Stimulated activated CD8-positive, alpha-beta memory T cell treated with anti-CD3 and anti-CD28 coated beads, Interleukin-7, amount 100 ng/mL, for 1 hour (primary cell): ENCODE results near the gene THAP2.
"Not testable (repeated sequence)": the region's sequence is repeated elsewhere in the genome, so short reads cannot be mapped to it uniquely, and the experiment has no call there.

Experiments used
- DNase-seq, 2 donors: peaks; one replicate each; pipeline ENCODE4 v3.0.0-alpha.2; 2020; ENCODE audit warnings: low read depth in 2 of 2

The THAP2 gene

DNA sequence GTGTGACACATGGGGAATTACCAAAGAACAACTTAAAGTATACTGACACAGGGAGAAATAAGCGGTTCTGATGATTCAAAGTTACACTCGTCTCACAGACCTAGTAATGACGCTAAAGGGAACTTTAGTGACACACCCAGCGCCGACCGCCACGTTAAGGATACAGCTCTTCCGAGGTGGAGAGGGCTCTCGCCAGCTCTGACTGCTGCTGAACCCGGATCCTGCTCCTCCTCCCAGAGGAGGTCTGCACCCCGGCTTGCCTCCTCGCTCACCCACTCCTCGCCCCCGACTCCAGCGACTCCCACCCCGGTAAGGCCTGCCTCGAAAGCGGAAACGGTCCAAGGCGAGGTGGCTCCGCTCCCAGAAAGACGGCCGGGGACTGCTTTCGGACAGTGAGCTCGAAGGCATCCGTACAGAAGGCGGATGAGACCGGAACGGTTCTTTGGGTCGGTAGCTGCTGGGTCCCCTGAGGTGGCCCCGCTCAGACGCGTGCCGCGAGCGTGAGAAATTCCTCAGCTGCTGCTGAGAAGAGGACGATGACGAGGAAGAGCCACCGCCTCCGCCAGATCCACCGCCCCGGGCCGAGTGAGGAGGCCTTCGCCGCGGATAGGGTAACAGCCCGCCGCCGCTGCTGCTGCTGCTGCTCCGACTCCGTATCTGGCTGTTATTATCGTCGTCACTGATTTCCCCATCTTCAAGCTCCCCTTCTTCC is 1.1 kb upstream of the THAP2 start:
- peak; percentile 37 to 43 for DNase-seq

DNA sequence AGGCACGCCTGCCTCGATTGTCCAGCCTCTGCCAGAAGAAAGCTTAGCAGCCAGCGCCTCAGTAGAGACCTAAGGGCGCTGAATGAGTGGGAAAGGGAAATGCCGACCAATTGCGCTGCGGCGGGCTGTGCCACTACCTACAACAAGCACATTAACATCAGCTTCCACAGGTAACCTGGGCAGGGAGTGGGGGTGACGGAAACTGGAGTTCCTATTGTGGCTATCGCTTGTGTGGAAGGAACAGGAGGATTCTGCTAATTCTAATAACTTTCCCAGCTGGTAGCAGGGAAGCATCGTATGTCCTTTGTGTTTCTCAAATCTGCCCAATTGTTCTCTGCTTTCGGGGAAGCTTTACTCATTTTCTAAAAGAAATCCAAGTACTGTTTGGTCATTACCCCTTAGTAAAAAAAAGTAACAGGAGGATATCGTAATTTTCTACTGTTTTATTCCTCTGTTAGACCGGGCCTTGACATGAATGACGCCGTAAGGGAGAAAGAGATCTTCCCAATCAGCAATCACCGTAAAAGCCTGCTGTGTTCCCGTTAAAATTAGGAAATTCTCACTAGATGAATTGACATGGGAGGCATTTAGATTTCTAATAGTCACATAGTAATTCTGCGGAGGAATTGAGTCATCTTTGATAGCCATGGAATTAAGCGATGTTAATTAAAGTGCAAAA is 449 bp downstream of the THAP2 start:
- no peak for DNase-seq

DNA sequence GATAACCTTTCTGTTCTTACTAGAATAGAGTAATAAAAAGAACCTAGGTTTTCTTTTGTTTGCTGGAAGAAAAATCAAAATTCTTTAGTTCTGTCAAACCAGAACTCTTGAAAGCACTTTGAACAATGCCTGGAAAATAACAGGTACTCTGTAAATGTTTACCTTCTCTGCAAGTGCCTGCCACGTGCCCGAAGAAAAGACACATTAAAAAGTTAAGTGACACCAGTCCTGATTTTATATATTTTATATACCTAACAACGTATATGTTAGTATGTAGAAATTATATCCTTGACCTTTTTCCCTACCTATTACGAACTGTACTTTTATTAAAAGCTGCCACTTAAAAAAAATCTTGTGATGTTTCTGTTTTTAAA is 976 bp downstream of the THAP2 start:
- DNase-seq, result no peak

DNA sequence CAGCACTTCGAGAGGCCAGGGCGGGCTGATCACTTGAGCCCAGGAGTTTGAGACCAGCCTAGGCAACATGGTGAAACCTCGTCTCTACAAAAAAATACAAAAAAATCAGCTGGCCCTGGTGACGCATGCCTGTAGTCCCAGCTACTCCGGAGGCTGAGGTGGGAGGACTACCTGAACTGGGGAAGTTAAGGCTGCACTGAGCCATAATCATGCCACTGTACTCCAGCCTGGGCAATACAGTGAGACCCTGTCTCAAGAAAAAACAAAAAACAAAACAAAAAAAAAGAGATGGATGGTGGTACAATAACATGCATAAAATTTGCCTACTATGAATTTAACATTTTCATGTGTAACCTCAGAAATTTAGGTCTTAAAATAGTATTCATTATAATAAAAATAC is 2.2 kb downstream of the THAP2 start:
- DNase-seq, result no peak

DNA sequence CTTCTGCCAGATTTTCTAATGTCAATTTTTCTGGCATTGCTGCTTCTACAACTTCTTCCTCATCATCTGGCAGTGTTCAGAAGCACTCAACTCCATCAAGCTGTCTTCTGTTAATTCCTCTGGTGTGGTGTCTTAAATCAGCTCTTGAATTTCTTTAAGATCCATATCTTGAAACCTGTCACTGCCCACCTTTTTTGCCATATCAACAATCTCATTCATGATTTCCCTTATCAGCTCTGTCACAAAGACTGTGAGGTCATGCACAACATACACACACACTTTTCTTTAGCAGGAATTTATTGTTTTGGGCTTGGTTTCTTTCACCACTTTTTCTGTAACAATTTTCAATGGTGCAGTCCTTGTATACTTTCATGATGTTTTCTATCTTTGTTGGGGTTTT is 7.2 kb downstream of the THAP2 start:
- DNase-seq, result no peak

DNA sequence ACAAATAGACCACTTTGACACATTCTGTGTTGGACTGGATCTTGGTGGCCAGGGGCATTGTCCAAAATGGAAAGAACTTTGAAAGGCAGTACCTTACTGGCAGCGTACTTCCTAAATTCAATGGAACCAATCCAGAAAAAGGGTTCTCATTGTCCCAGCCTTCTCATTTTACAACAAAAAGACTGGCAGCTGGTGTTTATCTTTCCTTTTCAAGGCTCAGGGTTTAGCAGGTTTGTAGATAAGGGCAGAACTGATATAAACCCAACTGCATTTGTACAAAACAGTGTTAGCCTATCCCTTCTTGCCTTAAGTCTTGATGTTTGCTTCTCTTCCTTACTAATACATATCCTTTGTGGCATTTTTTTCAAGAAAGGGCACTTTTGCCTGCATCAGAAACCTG is 7.7 kb downstream of the THAP2 start:
- no peak for DNase-seq

DNA sequence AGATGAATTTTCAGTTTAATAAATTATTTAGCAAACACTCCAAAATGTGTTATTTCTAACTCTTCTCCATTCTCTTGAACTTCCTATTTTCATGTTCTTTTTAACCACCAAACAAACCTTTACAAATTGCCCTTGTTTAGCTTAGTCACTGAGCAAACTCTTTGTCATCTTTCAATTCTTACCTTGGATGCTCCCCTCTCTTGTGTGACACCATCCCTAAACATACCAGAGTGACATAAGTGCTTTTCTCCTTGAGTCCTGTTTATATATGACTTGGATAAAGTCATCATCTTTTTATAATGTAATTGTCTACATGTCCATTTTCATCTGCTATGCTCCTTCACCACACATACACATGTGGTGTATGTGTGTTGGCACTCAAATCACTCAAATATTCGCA is 18.4 kb downstream of the THAP2 start:
- DNase-seq, result no peak

DNA sequence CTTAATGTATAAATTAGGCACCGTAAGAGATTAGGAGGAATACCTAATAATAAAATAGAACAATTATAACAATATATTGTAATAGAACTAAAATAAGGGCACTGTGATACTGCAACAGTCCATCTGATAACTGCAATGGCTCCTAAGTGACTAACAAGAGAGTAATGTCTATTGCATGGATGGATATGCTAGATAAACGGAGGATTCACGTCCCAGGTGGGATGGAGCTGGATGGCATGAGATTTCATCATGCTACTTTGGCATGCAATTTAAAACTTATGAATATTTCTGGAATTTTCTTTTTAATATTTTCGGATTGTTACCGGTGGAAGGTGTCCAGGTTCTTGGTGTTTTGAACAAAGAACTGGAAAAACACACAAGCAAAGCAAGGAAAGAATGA is 19.5 kb downstream of the THAP2 start:
- no peak for DNase-seq

DNA sequence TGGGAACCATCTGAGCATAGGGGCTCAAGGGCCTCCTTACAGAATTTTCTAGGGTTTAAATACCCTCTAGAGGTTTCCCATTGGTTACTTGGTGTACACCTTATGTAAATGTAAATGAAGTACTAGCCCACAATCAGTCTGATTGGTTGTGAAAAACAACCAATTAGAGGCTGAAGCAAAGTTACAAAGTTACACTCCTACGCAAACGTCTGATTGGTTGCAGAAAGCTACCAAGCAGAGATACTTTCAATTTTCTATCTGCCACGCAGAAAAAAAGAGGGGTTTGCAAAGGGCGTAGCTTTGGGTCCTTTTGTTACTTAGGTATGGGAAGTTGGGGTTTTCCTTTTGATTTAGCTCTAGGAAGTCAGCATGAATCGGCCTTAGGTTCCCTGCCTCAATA is 20.0 kb downstream of the THAP2 start:
- DNase-seq, result no peak

DNA sequence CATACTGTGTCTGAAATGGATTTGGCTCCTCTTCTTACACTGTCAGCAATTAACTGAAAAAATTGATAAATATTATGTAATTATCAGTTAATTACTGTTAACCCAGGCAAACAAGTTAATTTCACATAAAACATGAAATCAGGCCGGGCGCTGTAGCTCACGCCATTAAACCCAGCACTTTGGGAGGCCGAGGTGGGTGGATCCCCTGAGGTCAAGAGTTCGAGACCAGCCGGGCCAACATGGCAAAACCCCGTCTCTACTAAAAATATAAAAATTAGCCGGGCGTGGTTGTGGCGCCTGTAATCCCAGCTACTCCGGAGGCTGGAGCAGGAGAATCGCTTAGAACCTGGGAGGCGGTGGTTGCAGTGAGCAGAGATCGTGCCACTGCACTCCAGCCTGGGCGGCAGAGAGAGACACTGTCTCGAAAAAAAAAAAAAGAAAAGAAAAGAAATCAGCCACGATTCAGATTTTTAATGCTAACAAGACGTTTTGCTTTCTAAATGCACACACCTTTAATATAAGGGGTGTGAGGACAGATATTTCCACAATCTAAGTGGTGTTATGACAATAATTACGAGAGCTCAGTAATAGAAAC is 21.3 kb downstream of the THAP2 start:
- no peak for DNase-seq

DNA sequence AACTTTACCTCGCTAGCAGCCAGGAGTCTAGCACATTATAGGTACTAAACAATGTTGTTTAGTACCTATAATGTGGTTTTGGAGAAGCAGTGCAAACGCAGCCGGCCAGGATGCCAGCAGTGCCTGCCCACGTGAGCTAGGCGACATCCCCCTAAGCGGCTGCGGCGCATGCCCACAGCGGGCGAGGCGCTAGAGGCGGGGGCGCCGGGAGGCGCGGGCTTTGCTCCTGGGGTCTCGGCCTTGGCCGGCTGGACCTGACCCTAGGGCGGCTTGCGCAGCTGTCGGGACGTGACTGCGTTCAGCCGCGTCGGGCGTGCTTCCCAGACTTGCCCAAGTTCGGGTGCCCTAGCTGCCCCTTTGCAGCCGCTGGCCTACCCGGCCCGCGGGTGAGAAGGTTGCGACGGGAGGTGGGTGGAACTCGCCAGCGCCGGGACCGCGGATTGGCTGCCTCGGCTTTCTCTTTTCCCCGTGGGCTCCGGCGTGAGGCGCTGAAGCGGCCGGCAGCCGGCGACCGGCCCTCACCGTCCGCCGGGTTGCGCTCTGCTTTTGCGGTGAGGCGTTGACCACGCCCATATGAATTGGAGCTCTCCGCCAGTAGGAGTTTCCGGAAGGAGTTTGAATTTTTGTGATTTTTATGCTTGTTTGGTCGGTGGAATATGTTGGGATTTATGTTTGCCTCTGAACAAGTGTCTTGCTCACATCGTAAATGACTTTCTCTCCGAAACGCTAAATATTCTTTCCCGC is 22.0 kb downstream of the THAP2 start, which contains the start of gene TMEM19:
Gene TMEM19 (plus strand): TSS at position 169 of the 744 bp plus-strand sequence. CDS start 599 bp downstream, outside the sequence.
- DNase-seq, result peak; percentile 62 to 66

DNA sequence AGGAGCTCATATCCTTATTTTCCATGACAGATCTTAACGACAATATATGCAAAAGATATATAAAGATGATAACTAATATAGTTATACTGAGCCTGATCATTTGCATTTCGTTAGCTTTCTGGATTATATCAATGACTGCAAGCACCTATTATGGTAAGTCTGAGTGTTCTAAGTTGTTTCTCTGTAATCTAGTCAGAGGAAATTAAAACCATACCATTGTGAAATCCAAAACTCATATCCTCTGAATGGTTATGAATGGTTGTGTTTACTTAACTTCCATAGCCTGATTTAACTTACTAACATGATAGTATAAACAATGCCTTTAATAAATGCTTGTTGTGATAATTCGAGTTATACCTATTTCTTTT is 22.5 kb downstream of the THAP2 start:
- DNase-seq, result no peak

DNA sequence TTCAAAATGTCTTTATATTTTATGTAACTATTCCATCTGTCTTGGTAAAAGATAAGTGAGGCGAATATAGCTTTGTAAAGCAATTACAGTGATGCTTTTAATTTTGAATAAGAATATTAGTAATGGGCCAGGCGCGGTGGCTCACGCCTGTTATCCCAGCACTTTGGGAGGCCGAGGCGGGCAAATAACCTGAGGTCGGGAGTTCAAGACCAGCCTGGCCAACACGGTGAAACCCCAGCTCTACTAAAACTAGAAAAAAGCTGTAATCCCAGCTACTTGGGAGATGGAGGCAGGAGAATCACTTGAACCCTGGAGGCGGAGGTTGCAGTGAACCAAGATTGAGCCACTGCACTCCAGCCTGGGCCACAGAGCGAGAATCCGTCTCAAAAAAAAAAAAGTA is 23.1 kb downstream of the THAP2 start:
- not testable (repeated sequence) for DNase-seq

DNA sequence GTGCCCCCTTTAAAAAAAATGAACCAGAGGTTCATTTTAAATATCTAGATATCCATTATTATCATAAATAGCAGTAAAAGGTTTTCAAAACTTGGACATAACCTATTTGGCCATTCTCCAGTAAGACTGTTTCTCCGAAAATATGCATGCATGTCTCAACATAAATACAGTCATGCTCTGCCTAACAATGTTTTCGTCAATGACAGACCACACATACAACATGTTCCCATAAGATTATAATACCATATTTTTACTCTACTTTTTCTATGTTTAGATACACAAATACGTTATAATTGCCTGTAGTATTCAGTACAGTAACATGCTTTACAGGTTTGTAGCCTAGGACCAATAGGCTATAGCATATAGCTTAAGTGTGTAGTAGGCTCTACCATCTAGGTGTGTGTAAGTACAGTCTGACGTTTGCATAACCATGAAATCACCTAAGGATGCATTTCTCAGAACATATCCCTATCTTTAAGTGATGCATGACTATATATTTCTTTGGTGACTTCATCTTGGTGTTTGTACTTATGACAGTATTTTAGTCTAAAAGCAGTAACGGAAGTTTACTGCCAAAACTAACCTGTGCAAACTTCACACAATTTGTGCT is 25.0 kb downstream of the THAP2 start:
- no peak for DNase-seq

DNA sequence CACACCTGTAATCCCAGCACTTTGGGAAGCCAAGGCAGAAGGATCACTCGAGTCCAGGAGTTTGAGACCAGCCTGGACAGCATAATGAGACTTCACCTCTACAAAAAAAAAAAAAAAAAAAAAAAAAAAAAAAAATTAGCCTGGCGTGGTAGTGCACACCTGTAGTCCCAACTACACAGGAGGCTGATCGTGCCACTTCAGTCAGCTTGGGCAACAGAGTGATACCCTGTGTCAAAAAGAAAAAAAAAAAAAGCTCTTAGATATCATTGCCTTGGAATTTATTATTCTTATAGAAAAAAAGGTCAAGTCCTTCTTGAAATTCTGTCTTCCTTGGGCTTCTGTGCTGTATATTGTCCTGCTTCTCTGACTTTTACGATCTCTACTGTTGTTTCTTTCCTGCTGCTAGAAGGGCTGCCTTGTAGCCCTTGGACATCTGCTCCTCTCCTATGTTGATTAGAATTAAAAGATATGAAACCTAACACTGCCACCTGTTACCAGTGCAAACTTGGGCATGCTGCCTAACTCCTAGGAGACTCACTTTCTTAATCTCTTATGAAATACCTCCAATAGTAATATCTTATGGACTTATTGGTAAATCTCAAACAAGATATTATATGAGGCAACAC is 27.5 kb downstream of the THAP2 start:
- DNase-seq, result no peak

DNA sequence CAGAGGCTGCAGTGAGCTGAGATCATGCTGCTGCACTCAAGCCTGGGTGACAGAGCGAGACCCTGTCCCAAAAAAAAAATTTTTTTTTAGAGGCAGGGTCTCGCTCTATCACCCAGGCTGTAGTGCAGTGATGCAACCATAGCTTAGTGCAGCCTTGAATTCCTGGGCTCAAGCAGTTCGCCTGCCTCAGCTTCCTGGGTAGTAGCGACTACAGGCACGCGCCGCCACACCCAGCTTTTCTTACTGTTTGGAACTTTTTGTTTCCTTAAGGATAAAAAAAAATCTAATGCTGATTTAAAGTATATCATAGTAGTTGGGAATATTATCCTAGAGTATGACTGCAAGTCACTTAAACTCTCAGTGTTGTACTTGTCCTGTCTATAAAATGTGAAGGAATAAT is 29.0 kb downstream of the THAP2 start:
- DNase-seq, result no peak

DNA sequence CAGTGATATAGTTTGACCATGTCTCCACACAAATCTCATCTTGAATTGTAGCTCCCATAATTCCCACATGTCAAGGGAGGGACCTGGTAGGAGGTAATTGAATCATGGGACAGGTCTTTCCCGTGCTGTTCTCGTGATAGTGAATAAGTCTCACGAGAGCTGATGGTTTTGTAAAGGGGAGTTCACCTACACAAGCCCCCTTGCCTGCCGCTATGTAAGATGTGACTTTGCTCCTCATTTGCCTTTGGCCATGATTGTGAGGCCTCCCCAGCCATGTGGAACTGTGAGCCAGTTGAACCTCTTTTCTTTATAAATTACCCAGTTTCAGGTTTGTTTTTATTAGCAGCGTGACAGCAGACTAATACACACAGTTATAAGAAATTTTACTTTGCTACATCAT is 29.6 kb downstream of the THAP2 start:
- DNase-seq, result not testable (repeated sequence)

DNA sequence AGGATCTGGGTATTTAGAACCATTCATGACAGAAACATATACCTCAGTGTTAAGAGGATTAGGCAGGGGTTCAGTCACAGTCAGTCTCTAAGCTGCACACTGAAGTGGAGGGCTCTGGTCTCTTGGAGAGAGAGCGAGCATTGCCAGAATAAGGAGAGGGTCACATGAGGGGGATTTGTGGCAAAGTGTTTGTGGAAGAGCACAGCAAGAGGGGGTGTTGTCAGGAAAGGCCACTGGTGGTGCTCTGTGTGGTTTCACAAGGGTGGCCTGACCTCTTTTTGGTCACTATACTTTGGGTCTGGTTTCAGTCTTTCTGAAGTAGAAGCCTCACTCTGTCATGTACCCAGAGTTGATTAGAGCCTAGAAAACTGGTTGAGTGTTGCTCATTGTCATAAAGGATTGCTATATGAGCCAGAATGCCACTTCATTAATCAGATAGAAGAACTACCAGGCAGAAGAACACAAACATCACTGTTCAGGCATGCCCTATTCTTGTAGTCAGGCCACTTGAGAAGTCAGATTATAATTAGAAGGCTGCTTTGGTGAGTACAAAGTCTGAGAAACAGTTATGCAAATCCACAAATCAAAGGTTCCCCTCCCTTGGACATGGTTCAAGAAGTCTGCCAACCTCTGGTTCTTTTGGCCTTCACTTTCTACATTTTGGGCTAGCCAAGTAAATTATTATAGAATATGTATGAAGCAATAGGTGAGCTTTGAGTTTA is 30.2 kb downstream of the THAP2 start:
- no peak for DNase-seq

DNA sequence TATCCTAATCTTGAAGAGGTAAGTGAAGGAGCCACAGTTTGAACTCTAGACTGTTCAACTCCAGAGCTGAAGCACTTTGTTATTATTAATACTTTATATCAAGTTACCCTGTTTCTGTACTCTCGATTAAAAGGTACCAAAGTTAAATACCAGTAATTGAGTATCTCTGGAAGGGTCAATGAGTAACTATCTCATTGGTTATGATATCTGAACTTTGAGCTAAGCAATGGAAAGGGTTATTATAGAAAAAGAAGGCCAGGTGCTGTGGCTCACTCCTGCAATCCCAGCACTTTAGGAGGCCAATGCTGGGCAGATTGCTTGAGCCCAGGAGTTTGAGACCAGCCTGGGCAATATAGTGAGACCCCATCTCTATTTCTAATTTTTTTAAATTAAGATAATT is 31.7 kb downstream of the THAP2 start:
- no peak for DNase-seq

DNA sequence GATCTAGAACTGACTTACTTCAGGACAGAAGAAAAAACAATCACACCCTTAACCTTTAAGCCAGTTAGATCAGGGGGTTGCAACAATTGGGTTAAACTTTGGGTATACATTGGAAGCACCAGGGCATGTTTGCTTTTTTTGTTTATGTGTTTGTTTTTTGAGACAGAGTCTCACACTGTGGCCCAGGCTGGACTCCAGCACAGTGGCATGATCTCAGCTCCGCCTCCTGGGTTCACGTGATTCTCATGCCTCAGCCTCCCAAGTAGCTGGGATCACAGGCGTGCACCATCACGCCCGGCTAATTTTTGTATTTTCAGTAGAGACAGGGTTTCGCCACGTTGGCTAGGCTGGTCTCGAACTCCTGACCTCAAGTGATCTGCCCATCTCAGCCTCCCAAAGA is 38.1 kb downstream of the THAP2 start:
- DNase-seq, result not testable (repeated sequence)

DNA sequence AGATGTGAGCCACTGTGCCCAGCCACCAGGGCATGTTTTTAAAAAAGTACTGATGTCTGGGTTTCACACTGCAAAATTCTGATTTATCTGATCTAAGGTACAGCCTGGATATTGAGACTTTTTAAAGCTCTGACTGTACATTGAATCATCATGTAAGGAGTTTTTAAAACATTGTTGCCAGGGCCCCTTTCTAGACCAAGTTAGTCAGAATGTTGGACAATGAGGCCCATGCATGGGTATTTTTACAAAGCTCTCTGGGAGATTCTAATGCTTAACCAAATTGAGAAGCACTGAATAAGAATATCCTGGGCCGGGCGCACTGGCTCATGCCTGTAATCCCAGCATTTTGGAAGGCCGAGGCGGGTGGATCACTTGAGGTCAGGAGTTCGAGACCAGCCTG is 38.5 kb downstream of the THAP2 start:
- no peak for DNase-seq
